ENCODE data around the gene KRT7.

The KRT7 gene

DNA sequence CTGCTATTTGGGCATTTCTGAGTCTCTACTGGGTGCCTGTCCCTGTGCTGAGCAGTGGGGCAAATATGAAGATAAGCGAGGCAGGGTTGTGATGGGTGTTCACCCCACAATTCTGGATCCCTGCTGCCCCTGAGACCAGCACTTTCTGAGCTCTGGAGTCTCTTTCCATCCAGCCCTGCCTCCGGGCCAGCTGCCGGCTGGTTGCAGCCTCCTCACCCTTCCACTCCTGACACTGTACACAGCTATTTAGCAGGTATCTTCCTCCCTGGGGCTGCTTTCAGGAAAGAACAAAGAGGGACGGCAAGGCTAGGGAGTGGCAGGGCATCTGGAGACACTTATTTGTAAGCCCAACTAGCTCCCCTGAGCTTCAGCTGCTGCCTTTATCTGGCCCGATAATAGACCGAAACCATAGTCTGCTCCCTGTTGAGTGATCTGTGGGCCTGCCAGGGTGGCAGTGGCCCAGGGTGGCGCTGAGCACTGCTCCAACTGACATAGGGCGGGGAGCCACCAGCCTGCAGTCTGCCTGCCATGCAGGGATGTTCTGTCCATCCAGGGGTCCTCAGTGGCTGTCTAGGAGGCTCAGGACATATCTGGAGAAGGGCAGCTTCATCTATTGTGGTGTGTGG, 33.6 kb upstream of the KRT7 start:
- DNase-seq (ENCODE audit: low read depth): no peak

DNA sequence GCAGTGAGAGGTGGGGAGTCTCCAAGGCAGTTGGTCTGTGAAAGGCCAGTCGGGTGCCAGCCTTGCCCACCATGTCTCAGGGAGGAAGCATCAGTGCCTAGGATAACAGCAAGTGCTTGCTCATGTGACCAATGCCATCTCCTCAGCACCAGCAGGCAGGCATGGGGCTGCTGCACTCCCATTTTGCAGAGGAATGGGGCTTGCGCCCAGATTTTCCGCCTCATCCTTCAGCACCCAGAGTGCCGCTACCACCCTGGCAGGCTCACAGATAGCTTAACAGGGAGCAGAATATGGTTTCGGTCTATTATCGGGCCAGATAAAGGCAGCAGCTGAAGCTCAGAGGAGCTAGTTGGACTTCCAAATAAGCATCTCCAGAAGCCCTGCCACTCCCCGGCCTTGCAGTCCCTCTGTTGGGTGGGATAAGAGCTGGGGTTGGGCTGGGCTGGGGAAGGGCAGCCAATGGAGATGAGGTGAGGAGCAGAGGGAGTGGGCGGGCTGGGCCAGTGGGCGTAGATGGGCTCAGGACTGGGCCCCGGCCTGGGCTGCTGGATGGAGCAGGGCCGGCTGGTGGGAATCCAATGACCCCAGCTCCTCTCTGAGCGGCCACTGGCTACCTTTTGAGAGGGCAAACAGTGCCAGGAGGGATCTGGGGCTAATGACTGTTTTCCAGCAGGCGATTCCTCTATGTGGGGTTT, 32.8 kb upstream of the KRT7 start:
- no peak for DNase-seq (ENCODE audit: low read depth)

DNA sequence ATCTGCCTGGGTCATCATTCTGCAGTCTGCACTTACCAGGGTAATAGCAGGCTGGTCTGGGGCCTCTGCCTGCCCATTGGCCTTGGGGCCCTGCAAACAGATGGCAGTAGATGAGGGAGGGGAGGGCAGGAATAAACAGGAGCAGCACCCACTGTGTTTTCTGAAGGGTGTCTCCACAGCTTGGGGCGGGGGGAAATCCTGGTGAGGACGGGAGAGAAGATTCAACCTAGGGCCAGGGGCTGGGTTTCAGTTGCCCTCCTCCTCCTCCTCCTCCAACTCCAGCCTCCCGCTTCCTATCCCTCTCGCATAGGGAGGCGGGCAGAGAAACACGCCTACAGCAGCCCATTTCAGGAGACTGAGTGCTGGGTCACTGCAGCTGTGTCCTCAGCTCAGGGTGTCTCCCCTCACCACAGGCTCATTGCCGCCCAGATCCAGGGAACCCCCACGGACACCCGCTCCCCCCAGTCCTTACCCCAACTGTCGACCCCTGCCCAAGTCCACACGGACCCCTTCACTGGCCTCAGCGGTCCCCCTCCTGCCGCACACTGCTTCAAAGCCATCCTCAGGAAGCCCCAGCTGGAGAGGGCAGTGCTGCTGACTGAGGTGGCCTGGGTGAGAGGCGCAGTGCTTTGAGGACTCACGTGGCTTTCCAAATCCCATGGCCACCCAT, 32.1 kb upstream of the KRT7 start:
- no peak for DNase-seq (ENCODE audit: low read depth)

DNA sequence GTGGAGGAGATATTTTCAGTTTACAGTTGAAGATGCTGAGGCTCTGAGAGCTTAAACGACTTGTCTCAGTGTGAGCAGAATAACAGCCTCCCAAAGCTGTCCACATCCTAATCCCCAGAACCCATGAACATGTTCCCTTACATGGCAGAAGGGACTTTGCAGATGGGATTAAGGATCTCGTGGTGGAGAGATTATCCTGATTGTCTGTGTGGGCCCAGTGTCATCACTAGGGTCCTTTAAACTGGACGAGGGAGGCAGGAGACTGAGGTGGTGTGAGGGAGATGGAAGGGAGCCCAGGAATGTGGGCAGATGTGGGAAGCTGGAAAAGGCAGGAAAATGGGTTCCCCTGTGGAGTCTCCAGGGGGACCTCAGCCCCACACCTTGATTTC, 31.6 kb upstream of the KRT7 start:
- no peak for DNase-seq (ENCODE audit: low read depth)

DNA sequence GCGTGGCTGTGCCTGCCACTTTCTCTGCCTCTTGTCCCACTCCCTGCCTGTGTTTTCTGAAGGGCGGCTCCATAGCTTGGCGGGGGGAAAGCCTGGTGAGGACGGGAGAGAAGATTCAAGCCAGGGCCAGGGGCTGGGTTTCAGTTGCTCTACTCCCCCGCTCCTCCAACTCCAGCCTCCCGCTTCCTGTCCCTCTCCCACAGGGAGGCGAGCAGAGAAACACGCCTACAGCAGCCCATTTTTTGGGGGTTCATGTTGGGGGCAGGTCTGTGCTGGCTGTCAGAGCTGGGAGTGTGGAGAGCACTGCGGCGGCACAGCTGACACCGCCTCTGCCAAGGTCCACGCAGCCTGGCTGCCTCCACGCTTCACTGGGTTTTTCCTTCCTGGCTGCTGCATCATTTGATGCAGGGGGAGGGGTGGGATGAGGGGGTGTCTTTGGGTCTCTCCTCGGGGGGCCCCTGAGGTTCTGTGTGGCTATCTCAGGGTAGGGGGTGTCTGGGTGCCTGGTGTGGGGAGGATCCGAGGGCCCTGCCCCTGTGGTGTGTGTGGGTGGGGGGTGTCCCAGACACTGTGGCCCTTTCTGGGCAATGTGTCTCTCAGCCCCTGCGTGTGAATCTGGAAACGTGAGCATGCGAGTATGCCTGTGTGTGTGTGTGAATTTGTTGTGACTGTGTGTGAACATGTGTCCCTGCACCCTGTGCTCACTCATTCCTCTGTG, 30.5 kb upstream of the KRT7 start:
- no peak for DNase-seq (ENCODE audit: low read depth)

DNA sequence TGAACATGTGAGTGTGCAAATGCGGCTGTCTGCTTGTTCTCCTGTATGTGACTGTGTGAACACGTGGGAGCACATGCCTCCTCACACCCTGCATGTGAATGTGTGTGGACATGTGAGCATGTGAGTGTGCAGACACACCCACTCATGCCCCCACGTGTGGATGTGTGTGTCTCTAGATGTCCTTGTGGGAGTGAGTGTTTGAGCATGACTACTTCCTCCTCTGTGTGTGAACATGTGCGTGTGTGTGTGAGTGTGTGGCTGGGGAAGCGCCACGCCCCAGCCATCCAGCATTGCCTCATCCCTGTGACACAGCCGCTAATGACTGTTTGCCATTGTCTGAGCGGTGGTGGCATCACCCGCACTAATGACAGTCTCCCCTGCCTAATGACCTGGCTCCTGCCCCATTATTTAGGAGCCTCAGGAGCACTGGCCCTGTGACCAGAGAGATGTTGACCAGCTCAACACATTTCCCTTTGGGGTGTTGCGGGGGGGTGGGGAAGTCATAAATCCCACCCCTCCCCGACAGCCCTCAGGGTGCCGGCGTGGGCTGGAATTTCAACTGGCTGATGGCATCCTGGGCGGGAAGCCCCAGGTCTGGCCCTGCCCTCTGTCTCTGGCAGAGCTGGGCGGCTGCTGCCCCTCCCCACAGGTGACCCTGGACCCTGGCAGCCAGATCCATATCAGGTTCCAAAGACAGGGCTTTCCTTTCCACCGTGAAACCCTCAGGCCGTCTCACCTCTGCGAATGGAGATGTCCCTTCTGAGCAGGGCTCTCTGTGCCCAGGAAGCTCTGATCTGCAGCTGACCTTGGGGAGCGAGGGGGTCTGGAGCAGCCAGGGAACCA, 29.7 kb upstream of the KRT7 start:
- DNase-seq (ENCODE audit: low read depth): no peak

DNA sequence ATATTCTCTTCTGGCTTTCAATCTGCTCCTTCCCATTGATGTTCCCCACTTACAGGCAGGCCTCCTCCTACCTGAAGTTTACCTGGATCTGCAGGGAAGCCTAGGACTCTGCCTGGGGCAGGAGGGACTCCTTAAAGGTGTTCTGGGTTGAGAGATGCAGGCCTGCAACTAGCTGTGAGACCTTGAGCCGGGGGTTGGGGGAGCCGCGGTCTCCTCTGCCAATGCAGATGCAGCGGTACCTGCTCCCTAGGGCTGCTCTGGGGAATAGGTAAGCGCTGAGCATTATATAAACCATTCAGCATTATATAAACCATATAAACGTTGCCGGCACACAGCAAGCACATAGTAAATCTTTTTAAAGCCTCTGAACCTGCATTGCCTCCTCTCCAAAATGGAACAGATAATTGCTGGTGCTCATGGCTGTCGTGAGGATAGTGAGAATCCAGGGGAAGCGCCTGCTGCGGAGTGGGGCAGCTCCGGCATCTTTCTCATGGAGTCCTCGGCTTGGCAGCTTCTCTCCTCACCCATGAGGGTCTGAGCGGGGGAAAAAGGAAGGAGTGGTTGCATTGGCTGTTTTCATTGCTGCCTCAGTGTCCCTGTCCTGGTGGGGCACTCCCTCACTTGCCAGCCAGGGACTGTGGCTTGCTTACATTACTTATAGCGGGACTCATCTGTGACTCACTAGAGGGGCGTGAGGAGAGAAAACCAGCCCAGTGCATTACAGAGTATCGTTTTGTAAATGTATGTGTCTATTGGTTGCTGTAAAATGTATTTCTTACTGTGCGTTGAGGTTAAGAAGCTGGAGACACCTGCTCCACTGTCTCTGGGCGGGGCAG, 28.7 kb upstream of the KRT7 start:
- DNase-seq (ENCODE audit: low read depth): no peak

DNA sequence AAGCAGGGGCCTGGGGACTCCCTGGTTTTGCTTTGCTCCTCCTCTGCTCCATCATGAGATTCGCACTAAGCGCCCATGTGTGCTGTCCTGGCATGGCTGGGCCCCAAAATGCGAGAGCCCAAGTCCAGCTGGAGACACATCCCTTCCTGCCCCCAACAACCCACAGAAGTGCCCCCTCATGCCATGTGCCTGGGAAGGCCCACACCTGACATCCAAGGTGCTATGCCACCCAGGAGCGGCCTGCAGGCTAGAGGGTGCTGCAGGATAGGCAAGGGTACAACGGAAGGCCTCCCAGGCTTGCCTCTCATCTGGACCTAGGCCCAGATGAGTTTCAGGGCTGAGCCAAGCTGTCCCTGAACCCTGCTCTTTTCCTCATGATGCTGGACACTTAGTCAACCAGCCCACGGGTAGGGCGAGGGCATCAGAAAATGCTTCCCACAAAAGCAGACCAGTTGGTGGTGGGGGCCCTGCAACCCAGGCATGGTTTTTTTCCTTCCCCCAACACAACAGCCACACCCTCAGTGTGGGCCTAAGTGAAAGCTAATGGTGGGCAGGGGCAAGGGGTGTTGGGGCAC, 28.0 kb upstream of the KRT7 start:
- no peak for DNase-seq (ENCODE audit: low read depth)

DNA sequence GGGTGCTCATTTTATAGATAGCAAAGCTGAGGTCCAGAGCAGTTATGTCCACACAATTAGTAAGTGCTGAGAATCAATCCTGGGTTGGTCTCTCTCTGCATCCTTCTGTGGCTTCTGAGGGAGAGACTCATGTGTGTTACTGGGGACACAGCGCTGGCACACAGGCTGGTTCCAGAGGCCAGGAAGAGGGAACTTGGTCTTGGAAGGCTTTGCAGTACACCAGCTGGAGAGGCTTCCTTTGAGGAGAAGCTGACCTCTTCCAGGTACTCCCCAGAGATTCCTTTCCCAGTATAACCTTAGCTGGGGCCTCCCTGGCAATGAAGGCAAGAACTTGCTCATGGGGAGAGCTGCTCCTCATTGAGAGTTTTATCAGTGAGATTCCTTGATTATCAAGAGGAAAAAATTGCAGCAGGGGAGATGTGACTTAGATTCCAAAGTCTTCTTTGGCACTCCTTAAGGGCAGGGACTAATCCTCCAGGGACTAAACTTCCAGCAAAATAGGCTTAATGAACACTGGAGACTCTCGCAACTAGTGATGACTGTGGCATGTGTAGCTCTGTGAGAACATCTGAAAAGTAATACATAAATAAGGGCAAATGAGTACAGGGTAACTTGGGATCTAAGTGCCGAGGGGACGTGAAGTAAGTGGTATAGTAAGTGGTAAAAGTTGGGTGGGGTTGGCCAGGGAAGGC, 27.3 kb upstream of the KRT7 start:
- no peak for DNase-seq (ENCODE audit: low read depth)

DNA sequence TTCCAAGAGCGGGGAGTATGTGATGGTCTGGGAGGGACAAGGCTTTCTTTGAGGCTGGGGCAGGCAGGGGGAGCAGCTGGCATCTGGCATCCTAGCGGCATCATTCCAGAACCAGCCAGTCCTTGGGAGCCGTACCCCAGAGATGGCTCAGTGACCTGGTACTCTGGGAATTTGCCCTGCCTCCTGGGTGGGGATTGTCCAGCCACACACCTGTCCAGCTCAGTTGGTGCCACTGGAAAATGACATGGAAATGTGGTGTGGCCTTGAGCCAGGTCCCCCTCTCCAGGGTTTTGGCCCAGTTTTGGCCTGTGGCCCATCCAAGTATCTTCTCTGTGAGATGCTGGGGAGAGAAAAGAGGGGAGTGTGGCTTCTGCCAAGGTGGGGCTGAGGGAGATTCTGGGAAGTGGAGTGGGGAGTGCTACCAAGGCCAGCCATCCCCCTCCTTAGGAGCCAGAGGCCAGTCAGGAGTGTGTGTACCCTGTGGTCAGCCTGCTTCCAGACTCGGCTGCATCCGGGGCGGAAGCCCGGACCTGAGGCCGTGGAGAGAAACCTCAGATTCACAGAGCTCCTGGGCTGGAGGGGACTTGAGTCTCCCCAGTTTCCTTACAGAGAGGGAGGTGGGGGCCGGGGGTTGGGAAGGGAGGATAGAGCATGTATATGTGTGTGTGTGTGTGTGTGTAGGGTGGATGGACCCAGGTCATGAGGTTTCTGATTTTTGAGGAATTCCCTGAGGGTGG, 26.6 kb upstream of the KRT7 start:
- DNase-seq (ENCODE audit: low read depth): no peak

DNA sequence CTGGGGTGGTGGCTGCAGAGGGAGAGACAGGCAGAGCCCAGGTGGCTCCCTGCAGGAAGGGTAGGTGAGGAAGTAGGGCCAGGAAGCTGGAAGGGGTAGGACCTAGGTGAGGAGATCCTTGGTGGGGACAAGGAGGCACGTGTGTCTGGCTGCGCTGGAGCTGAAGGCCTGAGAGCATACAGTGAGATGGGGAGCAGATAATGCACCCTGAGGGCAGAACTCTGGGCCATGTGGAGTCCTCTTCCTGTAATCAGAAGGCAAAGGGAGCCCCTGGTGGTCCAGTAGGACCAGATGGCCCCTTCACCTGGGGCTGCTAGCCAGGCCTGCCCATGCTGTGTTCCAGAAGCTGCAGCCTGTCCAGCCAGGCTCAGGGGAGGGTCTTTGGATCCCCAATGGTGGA, 25.9 kb upstream of the KRT7 start:
- no peak for DNase-seq (ENCODE audit: low read depth)

DNA sequence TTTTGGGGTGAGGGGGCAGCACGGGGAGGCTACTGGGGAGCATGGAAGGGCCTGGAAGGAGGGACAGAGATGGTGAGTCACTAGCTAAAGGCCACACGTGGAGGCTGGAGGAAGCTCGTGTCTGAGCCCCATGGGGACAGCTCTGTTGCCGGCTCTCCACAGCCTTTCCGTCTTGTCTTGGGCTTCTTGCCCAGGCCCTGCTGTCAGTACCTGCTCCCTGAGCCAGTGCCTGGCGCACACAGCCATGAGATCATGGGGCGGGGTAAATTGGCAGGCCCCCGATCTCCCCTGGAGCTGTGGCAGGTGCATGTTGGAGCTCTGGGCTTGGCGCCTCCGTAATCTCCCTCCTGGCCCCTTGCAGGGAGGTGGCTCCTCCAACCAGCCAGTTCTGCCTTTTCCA, 25.1 kb upstream of the KRT7 start:
- DNase-seq (ENCODE audit: low read depth): no peak

DNA sequence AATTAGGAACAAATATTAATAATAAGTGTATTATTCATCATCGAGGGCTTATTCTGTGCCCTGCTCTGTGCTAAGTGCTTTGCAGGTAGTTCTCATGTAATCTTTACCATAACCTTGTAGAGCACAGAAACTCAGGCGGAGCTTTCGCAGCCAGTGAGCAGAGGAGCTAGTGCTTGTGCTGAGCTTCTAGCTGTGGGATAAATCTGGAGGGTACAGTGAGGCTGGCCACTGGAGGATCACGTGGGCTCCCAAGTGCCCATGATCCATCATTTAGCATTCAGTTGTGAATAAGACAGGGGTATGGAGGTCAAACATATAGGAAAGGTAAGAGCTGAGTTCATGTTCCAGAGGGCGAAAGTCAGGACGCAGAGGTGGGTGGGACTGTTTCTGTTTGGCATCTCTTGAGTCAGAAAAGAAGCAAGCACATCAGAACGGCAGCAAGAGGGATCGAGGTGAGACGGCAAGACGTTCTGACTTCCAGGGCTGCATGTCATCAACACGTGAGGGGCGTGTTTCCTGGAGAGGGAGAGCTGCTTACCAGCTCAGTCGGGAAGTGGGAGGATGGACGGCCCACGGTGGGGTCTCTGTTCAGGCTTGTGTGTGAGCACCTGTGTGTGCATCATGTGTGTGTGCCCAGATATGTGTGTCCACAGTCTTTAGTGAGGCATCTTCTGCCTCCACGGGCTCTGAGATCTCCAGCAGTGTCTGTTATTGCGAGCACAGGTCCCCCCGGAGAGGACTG, 24.4 kb upstream of the KRT7 start:
- DNase-seq (ENCODE audit: low read depth): no peak

DNA sequence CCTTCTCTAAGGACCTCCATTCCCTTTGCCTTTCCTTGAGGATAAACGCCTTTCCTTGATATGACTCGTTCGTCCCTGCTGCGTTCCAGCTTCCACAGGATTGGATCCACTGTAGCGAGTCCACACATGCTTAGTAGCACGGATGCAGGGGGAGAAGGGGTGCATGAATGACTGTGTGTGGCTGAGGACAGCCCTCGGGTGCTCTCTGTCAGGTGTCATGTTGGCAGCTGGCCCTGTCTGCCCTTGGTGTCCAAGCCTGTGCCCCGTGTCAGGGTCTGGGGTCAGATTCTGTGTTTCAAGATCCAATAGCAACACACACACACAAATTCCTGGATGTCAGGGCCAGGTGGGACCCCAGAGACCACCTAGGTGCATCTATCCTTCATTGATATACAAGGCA, 23.7 kb upstream of the KRT7 start:
- no peak for DNase-seq (ENCODE audit: low read depth)

DNA sequence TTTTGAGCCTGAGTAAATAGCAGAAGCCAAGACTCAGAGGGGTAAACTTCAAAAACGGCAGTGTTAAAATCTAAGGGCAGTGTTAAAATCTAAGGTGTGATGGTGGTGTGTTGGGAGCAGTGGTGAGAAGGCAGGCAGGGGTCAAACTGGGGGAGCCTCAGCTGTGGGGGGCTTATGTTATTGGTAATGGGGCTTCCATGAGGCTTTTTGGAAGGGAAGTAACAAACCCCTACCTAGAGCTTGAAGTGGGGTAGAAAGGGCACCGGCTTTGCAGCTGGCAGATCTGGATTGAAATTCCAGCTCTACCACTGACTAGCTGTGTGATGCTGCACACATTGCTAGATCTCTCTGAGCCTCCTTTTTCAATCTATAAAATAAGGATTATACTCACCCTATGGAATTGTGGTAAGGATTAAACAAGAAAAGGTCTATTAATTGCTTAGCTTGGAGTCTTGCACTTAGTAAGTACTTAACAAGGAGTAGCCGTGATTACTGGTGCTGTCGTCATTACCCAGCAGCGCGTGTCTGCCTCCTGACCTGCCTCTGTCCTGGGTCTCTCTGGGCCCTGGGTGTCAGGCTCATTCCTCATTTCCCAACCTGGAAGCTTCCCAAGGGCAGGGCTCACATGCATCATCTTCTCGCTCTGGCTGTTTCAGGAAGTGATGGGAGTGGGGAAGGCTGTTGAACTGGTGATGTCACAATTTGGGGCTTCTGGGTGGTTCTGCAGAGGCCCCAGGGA, 22.7 kb upstream of the KRT7 start:
- DNase-seq (ENCODE audit: low read depth): no peak

DNA sequence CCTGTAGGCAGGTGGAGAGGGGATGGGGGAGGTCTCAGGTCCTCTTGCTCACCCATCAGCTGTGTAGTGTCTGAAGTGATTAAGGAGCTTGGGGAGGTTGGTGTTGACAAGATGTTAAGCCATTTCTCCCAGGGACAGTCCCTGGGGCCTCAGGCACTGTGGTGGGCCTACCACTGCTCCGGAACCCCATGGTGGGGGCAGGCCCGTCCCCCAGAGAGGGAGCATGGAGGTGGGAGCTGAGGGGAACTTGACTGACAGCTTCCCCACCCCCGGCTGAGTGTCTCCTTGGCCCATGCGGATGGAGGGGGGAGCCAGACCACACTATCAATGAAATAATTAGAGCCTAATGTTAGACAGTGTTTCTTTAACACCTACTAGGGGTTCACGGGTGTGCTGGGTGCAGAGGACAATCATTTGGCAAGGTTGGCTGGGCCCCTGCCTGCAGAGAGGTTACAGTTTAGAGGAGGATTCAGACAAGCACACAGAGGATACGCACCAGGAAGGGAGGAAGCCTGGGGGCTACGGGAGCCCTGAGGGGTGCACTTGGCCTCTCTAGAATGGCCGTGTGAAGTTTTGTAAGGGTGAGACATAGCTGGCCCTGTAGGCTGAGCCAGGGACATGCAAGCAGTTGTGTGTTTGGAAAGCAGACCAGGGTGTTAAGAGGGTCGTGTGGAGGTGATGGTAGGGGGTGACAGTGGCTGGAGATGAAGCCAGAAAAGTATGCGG, 22.0 kb upstream of the KRT7 start:
- no peak for DNase-seq (ENCODE audit: low read depth)

Measured in activated gamma-delta T cell treated with anti-CD3 and anti-CD28 coated beads, Interleukin-2, amount 50 U/mL, for 16 hours (primary cell).